HEK293T (cell line): Measurements from ENCODE around the gene TMPRSS6.

Experiments used
- CTCF ChIA-PET: fragments of 350-600 bp; formaldehyde crosslinking; extraction: SDS; loops from one replicate; lab custom pipeline; 2021; ENCODE audit warnings: antibody characterized with exemption, inconsistent platforms; lab: Yijun Ruan, JAX
- POLR2A ChIA-PET: fragments of 350-600 bp; formaldehyde crosslinking; extraction: SDS; loops from one replicate; lab custom pipeline; 2020; ENCODE audit warnings: antibody characterized with exemption, inconsistent platforms; lab: Yijun Ruan, JAX
- DNase-seq: peaks from one replicate; pipeline ENCODE4 v3.0.0; 2012; ENCODE audit warnings: mixed read lengths; ENCODE audit errors: extremely low spot score
- ARNT ChIP-seq: fragments of 450-650 bp; IDR thresholded peaks from 2 replicates; pipeline ENCODE4 v1.6.1; 2017; ENCODE audit warnings: mild to moderate bottlenecking
- BHLHE40 ChIP-seq: fragments of 450-650 bp; IDR thresholded peaks from 2 replicates; pipeline ENCODE4 v1.6.1; 2016; ENCODE audit warnings: mild to moderate bottlenecking, moderate library complexity, borderline replicate concordance
- CTBP1 ChIP-seq: fragments of 450-650 bp; IDR thresholded peaks from 2 replicates; pipeline ENCODE4 v1.6.1; 2016; ENCODE audit warnings: borderline replicate concordance
- ELF4 ChIP-seq: fragments of 450-650 bp; IDR thresholded peaks from 2 replicates; pipeline ENCODE4 v1.6.1; 2017; ENCODE audit warnings: antibody characterized with exemption
- FOXA1 ChIP-seq: fragments of 450-650 bp; IDR thresholded peaks from 2 replicates; pipeline ENCODE4 v1.6.1; 2016; ENCODE audit warnings: mild to moderate bottlenecking
- FOXK2 ChIP-seq: fragments of 450-650 bp; IDR thresholded peaks from 2 replicates; pipeline ENCODE4 v1.6.1; 2016; ENCODE audit warnings: mild to moderate bottlenecking
- FOXM1 ChIP-seq: fragments of 450-650 bp; IDR thresholded peaks from 2 replicates; pipeline ENCODE4 v1.6.1; 2017; ENCODE audit warnings: mild to moderate bottlenecking, borderline replicate concordance
- HDGF ChIP-seq: fragments of 450-650 bp; IDR thresholded peaks from 2 replicates; pipeline ENCODE4 v1.6.1; 2017; ENCODE audit warnings: antibody characterized with exemption, borderline replicate concordance
- L3MBTL2 ChIP-seq: fragments of 450-650 bp; conservative IDR thresholded peaks from 2 replicates; pipeline ENCODE4 v1.6.1; 2016; ENCODE audit warnings: mild to moderate bottlenecking
- LEF1 ChIP-seq: fragments of 450-650 bp; IDR thresholded peaks from 2 replicates; pipeline ENCODE4 v1.6.1; 2017; ENCODE audit warnings: mild to moderate bottlenecking, borderline replicate concordance
- NFRKB ChIP-seq: fragments of 450-650 bp; IDR thresholded peaks from 2 replicates; pipeline ENCODE4 v1.6.1; 2016; ENCODE audit warnings: mild to moderate bottlenecking, moderate library complexity
- PKNOX1 ChIP-seq: fragments of 450-650 bp; IDR thresholded peaks from 2 replicates; pipeline ENCODE4 v1.6.1; 2016
- SP1 ChIP-seq: fragments of 450-650 bp; IDR thresholded peaks from 2 replicates; pipeline ENCODE4 v1.6.1; 2017
- SUZ12 ChIP-seq: fragments of 450-650 bp; IDR thresholded peaks from 2 replicates; pipeline ENCODE4 v1.6.1; 2016; ENCODE audit warnings: mild to moderate bottlenecking
- TARDBP ChIP-seq: fragments of 450-650 bp; IDR thresholded peaks from 2 replicates; pipeline ENCODE4 v1.6.1; 2016
- ZNF384 ChIP-seq: fragments of 450-650 bp; IDR thresholded peaks from 2 replicates; pipeline ENCODE4 v1.6.1; 2016

The TMPRSS6 gene

GRCh38 chr22:37105990-37106389 is 3.5 kb downstream of the TMPRSS6 start:
- no peak for DNase-seq
- ChIA-PET CTCF (no interaction called here), POLR2A (interaction anchor here (1.5 kb wide), 1 partner anchor 94 kb away, joined by 3 read pairs; no protein-coding TSS in a partner anchor)
- TF ChIP-seq ZNF384 (no peak), FOXM1 (no peak), BHLHE40 (no peak), TARDBP (no peak), ELF4 (no peak), FOXK2 (no peak), HDGF (no peak), L3MBTL2 (no peak), SP1 (no peak), LEF1 (no peak), ARNT (no peak), FOXA1 (no peak), NFRKB (no peak), SUZ12 (no peak), CTBP1 (no peak), PKNOX1 (no peak)

GRCh38 chr22:37105154-37105553 is 4.4 kb downstream of the TMPRSS6 start:
- TF ChIP-seq SUZ12 (no peak), SP1 (no peak), ZNF384 (no peak)
- CTCF ChIA-PET, result no interaction called here
- no peak for DNase-seq
- POLR2A ChIA-PET, result interaction anchor here (1.5 kb wide), 1 partner anchor 94 kb away, joined by 3 read pairs; no protein-coding TSS in a partner anchor

- DNase-seq, result no peak
- ChIA-PET POLR2A (no interaction called here), CTCF (no interaction called here)
- no peak for TF ChIP-seq ZNF384
- no peak for TF ChIP-seq CTBP1
Measured at GRCh38 chr22:37103656-37104452, 5.7 kb downstream of the TMPRSS6 start.

GRCh38 chr22:37103151-37103550 is 6.4 kb downstream of the TMPRSS6 start:
- no peak for TF ChIP-seq L3MBTL2
- no peak for TF ChIP-seq SUZ12
- no peak for TF ChIP-seq FOXK2
- TF ChIP-seq LEF1, result no peak
- TF ChIP-seq FOXM1, result no peak
- no peak for TF ChIP-seq HDGF
- TF ChIP-seq ZNF384, result no peak
- no peak for TF ChIP-seq ELF4
- TF ChIP-seq CTBP1, result no peak
- no peak for TF ChIP-seq TARDBP
- no peak for TF ChIP-seq SP1
- no peak for TF ChIP-seq PKNOX1
- no peak for TF ChIP-seq NFRKB
- ChIA-PET POLR2A (no interaction called here), CTCF (no interaction called here)
- no peak for DNase-seq

- no peak for DNase-seq
- POLR2A ChIA-PET, result no interaction called here
- TF ChIP-seq BHLHE40 (no peak), ZNF384 (no peak), FOXK2 (no peak), TARDBP (no peak), ELF4 (no peak), SUZ12 (no peak), PKNOX1 (no peak), SP1 (no peak), LEF1 (no peak), L3MBTL2 (no peak), CTBP1 (no peak), NFRKB (no peak), FOXM1 (no peak), ARNT (no peak), FOXA1 (no peak)
- CTCF ChIA-PET, result no interaction called here
Measured at GRCh38 chr22:37101311-37102066, 8.0 kb downstream of the TMPRSS6 start.

- ChIA-PET CTCF (no interaction called here), POLR2A (no interaction called here)
- TF ChIP-seq SP1 (no peak), HDGF (no peak), L3MBTL2 (no peak), ELF4 (no peak)
- no peak for DNase-seq
Measured at GRCh38 chr22:37100589-37101127, 8.9 kb downstream of the TMPRSS6 start.
